ENCODE results near the gene GTPBP1.

Gene GTPBP1

DNA sequence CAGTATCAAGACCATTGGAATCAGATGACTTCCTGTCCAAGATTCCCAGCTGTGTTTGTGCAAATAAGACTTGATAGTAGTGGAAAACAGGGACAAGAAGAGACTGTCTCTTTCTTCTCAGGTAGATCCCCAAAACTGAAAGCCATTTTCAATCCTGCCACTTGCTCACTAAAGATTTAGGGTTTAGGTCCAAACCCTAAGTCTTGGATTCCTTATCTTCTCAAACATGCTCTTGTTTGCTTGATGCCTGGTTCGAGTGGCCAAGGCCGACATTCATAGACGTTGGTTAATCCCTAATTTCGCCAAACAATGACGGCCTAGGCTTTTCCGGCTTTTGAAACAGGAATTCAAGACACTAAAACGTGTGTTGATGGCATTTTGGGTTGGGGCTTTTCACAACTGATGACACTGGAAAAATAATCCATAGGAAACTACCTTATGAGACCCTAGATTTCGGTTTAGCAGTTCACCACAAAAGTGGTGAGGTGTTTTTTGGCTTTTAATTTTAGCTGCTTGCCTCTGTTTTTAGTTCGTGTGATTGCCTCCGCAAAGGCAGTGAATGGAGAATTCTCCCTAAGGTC is 1.0 kb upstream of the GTPBP1 start:
- no peak for DNase-seq (ENCODE audit: low spot score)

DNA sequence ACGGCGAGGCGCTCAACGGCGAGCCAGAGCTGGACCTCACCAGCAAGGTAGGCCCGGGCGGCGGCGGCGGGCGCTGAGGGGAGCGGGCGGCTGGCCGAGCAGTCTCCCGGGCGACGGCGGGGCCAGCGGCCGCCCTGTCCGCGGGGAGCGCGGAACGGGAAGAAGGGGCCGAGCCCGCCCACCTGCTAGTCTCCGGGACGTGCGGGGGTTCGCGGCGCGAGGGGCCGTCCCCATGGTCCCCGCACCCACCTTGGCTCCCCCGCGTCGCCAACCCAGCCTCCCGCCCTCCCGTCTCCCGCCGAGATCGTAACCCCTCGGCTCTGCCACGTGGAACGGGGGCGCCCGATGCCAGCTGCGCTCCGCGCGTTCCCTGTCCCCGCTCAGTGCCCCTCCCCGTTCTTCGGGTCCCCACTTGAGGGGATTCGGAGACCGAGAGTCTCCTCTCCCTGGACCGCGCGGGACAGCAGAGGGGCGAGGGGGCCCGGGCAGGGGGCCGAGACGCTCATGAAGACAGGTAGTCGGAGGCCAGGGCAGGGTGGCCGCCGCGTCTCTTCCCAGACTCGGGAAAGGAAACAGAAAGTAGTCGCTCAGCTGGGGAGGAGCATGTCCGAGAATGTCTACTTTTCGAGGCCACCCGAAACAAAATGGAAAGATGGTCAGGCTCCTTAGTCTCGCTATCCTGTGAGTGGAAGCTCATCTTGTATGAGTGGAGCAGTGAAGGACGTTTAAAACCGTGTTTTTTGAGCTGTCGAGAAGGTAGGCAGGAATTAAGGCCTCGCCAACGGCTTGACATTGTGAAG is 557 bp downstream of the GTPBP1 start:
- peak; percentile 25 for DNase-seq (ENCODE audit: low spot score)

DNA sequence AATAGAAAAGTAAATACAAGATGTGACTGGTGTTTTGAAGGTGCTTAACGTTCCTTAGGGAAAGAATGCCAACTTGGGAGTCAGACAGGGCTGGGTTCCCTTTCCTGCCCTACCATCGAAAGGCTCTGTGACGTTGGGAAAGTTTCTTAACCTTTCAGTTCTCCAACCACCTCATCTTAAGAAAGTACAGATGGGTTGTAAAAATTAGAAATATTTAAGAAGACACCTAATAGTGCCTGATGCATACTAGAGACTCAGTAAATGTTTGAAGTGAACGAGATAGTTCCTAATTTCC is 1.1 kb downstream of the GTPBP1 start:
- no peak for DNase-seq (ENCODE audit: low spot score)

DNA sequence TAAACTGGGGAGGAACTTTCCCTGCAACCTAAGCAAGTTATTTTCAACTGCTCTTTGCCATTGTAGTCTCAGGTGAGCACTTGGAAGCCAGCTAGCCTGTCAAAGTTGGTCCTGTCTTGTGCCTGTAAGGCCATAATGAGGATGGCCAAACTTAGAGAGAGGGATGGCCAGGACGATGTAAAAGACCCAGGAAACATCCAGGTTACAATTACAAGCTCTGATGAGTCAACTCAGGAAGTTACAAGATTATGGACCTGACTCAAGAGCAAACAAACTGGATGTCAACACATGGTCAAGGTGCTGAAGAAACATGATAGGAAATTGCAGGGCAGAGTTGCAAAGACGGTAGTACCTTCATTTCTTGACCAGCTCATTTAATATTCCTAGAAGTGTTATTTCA is 1.6 kb downstream of the GTPBP1 start:
- DNase-seq (ENCODE audit: low spot score) = peak; percentile 50

DNA sequence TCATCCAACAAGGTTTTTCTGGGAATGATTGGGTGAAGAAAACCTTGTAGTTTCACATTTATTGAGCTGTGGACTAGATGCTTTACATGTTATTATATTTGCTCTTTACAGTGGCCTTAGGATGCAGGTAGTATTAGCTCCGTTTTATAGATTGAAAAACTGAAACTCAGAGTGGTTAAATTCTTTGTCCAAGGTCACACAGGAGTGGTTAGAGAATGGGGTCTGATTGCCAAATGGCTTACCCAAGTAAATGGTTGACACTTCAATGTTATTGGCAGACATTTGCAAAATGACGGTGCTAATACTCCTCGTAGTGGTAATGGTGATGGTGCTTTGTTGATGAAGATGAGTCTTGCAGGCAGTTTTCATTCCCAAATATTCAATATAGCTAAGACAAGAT is 2.2 kb downstream of the GTPBP1 start:
- DNase-seq (ENCODE audit: low spot score) = no peak

DNA sequence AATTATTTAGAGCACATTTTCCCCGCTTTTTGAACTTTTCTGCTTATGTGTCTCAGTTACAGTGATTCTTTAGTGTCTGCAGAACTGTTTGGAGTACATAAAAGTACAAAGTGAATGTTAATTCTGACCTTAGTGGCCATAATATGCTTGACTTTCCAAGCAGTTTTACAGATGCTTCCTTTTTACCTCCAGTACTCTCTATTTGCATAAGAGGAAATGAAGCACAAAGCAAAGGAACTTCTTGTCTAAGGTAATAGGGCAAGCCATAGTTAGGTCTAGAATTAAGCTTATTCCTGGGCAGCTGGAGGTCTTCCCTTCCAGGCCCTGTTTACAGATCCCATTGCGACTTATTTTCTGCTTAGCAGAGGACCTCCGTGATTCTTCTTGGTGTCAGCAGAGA is 3.6 kb downstream of the GTPBP1 start:
- DNase-seq (ENCODE audit: low spot score) = no peak

DNA sequence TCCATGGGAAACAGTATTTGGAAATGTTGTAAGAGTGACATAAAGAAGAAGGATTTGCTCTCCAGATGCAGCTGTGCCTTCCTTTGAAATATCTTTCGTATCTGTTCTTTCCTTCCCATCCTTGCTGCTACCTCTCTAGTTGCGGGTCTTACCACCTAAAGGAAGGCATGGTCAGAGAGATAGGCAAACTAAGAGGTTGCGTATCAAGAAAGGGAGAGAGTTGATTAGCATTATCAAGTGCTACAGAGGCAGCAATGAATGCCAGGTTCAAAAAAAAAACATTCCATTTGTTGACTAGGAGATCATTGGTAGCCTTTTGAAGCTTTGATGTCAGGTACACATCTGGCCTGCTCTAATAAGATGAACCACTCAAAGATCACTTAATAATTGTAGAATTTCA is 4.6 kb downstream of the GTPBP1 start:
- DNase-seq (ENCODE audit: low spot score) = no peak

DNA sequence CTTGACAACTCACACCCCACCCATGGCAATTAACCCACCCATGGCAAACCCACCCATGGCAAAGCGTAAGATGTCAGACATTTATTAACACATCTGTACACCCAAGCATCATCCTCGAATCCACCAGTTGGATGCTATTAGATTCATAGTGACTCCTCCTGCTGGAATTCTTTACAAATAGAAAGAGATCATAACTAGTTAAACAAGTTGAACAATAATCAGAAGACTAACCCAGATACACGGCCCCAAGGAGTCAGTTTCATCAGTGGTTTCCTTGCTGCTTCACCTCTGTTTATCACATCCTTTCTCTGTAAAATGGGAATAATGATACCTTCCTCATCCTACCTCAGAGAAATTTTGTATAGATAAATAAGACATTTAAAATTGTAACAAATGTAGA is 5.1 kb downstream of the GTPBP1 start:
- no peak for DNase-seq (ENCODE audit: low spot score)

DNA sequence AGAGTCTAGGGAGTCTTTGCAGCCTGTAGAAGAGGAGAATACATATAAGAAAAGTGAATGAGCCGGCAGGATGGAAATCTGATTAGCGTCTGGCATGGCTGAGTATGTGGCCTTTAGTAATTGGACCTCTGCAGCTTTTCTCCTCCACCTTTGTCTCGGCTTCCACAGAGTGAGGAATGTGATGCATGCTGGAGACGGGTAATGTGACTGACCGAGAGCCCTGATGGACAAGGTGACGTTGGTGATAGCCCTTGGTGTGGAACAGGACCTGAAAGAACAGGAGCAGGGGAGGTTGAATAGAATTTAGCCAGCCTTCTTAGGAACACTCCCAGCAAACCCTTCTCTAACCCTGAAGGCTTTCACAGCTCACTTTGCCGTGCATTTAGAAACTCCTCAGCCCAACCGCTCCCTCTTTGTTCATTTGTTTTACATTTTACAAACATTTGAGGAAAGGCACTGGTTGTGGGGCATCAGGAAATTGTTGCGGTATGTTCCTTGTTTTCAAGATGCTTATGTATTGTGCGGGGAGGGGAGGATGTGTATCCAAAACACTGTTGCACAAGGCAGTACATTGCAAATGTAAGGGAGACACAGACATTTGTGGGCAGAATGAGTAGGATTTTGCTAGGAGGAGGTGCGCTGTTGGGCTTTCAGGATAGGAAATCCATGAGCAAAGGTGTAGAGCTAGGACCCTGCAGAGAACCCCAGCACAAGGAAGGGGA is 6.9 kb downstream of the GTPBP1 start:
- no peak for DNase-seq (ENCODE audit: low spot score)

DNA sequence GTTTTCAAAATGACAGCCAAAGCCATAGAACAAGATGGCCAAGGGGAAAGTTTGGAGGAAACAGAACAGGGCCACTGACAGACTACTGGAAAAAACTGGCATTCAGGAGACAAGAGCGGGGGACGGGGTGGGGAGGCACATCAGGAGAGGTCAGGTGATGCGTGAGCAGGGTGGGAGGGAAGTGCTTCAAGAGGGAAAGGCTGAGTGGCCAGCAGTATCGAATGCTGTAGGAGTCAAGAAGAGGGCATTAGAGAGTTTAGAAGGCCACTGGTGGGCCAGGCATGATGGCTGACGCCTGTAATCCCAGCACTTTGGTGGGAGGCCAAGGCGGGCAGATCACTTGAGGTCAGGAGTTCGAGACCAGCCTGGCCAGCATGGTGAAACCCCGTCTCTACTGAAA is 8.2 kb downstream of the GTPBP1 start:
- DNase-seq (ENCODE audit: low spot score) = no peak

DNA sequence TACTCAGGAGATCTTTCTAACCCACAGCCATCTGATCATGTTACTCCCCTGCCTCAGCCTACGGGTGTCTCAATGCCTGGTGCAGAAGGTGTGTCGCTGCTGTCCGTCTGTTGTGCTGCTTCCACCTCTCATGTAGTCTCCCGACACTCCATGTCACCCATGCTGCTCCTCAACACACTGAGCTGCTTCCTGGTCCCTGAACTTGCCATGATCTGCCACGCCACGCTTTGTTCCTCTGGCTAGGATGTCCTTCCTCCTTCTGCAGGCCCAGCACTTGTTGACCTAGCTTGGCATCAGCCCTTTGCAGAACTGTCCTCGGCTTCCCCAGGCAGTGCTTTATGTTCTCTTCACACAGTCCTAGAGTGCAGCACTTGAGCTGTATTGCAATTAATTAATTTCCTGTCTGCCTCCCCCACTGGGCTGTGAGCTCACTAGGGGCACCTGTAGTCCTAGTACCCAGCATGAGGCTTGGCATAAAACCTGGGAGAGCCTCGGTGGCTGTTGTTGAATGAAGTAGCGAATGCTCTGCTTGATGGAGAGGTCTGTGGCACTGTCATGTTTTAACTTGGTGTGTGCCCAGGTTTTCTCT is 9.5 kb downstream of the GTPBP1 start:
- DNase-seq (ENCODE audit: low spot score) = no peak

DNA sequence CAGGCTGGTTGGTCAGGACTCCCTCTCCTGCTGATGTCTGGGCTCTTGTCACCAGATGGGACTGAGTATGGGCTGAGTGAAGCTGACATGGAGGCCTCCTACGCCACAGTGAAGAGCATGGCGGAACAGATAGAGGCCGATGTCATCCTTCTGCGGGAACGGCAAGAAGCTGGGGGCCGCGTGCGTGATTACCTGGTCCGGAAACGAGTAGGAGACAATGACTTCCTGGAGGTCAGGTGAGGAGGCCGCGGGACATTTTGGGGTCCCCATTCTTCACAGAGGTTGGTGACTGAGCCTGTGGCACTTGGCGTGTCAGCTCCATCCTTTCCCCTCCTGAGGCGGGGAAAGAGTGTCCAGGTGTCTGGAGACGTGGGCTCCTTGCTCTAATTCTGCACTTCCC is 10.1 kb downstream of the GTPBP1 start:
- no peak for DNase-seq (ENCODE audit: low spot score)

DNA sequence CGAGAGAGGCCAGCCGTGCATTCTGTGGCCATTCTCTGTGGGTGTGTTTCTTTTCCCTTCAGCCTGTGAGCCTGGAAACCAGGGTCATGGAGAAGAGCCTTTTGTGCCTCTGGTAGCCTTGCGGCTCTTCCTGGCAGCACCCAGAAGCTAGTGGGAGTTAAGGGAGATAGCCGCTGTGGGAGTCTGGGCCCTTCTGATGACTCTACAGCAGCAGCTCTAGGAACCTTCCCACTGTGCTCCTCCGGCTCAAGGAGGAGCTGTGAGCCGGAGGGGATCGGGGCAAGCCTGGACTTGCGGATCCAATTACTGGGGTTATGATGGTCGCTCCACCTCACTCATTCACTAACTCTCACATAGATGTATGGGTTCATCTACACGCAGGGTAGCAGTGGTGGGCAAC is 10.5 kb downstream of the GTPBP1 start:
- no peak for DNase-seq (ENCODE audit: low spot score)

DNA sequence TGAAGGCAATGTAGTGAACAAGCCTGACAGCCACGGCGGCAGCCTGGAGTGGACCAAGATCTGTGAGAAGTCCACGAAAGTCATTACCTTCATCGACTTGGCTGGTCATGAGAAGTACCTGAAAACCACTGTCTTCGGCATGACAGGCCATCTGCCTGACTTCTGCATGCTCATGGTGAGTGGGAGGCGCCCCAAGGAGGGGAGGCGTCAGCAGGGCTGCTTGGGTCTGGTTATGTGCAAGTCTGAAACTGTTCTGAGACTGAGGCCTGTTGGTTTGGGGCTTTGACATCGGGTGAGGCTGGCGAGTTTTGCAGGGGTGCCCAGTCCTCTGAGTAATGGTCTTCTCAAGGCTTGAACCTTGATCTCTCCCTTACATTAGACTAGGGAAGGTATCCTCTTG is 11.1 kb downstream of the GTPBP1 start:
- no peak for DNase-seq (ENCODE audit: low spot score)

DNA sequence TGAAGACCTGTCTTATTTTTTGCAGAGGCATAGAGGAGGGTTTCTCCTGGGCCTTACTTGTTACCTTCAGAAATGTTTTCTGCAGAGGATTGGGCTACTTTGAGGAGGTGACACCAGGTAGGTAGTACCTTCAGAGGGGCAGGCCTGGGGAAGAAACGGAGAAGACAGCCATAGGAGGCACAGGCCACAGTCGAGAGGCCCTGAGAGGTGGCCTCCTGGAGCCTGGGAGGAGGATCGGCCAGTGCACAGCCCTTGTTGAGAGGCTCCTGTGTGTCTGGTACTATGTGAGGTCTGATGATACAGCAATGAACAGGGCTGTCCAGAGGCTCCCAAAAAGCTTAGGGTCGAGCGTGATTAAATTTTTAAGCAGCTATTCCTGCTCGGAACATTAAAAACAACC is 11.5 kb downstream of the GTPBP1 start:
- DNase-seq (ENCODE audit: low spot score) = no peak

DNA sequence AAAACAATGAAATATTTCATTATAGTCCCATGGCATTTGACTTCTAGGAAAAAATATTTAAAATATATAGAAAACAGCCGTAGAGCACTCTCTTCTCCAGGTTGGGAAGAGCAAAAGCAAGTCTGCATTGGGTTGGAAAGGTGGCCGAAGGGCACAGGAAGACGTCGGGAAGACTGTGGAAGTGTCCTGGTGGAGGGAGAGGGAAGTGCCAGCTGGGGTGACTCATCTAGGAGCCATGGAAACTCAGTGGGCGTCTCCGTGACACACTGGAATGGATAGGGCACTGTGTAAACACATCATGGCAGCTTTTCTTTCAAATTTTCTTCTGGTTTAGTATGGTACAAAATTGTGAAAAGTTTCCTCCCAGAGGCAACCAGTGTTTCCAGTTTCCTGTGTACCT is 12.7 kb downstream of the GTPBP1 start:
- DNase-seq (ENCODE audit: low spot score) = no peak

DNA sequence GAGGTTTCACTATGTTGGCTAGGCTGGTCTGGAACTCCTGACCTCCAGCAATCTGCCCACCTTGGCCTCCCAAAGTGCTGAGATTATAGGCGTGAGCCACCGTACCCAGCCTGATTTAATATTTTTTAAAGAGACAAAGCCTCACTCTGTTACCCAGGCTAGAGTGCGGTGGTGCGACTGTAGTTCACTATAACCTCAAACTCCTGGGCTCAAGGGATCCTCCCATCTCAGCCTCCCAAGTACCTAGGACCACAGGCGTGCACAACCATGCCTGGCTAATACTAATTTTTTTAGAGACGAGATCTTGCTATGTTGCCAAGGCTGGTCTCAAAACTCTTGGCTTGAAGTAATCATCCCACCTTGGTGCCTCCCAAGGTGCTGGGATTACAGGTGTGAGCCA is 13.5 kb downstream of the GTPBP1 start:
- no peak for DNase-seq (ENCODE audit: low spot score)

DNA sequence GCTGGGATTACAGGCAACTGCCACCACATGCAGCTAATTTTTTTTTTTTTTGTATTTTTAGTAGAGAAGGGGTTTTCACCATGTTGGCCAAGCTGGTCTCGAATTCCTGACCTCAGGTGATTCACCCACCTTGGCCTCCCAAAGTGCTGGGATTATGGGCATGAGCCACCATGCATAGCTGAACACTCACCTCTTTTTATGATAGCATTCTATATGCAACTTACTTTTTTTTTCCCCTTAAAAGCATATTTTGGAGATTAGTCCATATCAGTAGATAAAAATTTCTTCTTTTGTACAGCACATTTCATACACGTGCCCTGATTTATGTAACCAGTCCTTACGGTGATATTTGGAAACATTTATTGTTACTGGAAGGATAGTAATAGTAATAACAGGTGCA is 14.6 kb downstream of the GTPBP1 start:
- DNase-seq (ENCODE audit: low spot score) = no peak

DNA sequence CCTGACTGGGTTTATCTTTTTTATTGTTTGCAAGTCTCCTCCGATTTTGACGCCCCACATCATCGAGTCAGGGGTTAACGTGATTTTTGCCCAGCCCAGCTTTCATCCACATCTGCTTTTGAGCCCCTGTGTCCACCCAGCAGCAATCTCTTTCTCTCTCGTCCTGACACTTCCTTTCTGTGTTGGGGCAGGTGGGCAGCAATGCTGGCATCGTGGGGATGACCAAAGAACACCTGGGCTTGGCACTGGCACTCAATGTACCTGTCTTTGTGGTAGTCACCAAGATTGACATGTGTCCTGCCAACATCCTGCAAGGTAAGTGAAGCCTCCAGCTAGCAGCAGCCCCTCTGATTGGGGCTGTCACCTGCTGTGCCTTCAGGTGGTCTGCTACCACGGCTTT is 15.8 kb downstream of the GTPBP1 start:
- DNase-seq (ENCODE audit: low spot score) = no peak

DNA sequence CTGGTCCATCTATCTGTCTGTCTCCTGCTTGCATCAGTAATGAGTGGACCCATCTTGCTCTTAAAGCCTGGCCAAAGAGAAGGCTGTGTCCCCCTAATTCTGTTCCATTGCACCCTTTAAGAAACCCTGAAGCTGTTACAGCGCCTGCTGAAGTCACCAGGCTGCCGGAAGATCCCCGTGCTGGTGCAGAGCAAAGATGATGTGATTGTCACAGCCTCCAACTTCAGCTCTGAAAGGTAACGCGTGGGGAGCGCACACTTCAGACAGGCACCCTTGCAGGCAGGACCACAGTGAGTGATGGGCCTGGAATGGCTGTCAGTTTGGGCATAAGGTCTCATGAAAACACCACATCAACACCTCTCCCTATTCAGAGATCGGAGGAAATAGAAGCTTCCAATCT is 18.4 kb downstream of the GTPBP1 start:
- no peak for DNase-seq (ENCODE audit: low spot score)

DNA sequence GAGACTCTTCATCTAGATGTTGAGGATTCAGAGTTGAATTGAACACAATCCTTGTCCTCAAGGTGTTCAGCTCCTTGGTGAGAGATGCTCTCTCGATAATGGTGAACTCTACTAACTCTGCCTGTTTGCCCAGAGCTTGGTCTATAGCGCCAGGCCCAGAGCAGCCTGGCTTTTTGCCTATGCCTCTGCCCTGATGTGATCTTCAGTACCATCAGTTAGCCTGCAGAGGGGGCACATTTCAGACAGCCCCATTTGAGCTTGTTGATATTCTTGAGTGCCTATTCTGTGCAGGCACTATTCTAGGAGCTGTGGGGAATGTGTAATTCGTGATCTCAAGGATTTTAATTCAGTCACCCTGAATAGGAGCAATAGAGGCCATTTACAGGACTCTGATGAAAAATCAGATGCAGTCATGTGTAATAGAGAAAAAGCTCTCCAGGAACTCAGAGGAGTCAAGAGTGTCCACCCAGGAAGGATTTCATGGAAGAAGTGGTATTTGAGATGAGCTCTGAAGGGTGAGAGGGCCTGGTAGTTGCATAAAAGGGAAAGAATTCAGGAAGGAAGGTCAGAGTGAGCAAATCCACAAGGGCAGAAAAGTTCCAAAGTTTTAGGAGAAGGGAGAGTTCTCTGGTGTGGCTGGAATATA is 19.3 kb downstream of the GTPBP1 start:
- peak; percentile 35 for DNase-seq (ENCODE audit: low spot score)

DNA sequence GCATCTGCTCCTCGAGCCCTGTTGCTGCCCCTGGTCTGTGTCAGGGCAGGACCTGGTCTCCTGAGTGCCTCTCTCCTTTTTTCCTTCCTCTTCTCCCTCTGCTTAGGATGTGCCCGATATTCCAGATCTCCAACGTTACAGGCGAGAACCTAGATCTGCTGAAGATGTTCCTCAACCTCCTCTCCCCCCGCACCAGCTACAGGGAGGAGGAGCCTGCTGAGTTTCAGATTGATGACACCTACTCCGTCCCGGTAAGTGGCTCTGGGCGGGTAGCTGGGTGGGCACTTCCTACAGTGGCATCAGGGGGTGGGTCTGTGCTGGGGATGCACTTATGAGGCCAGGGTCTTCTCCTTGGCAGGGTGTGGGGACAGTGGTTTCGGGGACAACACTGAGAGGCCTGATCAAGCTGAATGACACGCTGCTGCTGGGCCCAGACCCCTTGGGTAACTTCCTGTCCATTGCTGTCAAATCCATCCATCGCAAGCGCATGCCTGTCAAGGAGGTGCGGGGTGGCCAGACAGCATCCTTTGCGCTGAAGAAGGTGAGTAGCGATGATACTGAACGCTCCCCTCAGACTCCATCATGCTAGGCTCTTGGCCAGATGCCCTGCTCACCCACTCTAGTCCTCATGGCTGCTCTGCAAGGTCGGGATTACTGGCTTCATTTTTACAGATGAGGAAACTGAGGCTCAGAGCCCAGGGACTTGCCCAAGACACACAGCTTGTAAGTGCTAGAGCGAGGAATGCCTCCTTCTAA is 20.3 kb downstream of the GTPBP1 start:
- DNase-seq (ENCODE audit: low spot score) = no peak

Data from activated CD4-positive, alpha-beta T cell treated with anti-CD3 and anti-CD28 coated beads, Interleukin-2, Interleukin-4, amounts not matched to agents 100 ng/mL and 50 ng/mL, durations not matched to agents 16 hours and 8 hours (primary cell).